AG04449 (cell line): Measurements from ENCODE around the gene CAMTA1.

ENCODE experiments used
- CTCF ChIA-PET: fragments of 350-600 bp; formaldehyde crosslinking; extraction: SDS; loops from one replicate; lab custom pipeline; 2021; ENCODE audit warnings: antibody characterized with exemption; lab: Yijun Ruan, JAX
- POLR2A ChIA-PET: fragments of 400-600, 350-600 bp; formaldehyde crosslinking; extraction: SDS; loops from one replicate; lab custom pipeline; 2020; ENCODE audit warnings: antibody characterized with exemption, inconsistent platforms; lab: Yijun Ruan, JAX
- DNase-seq: peaks from one replicate; pipeline ENCODE4 v3.0.0-alpha.2; 2010; ENCODE audit warnings: low read depth, low spot score
- H3K4me3 ChIP-seq: 2 replicates; pipeline ENCODE4 v1.5.1; 2011; ENCODE audit warnings: low read depth, mild to moderate bottlenecking, control low read depth, low read length
- CTCF ChIP-seq: IDR thresholded peaks from one replicate; pipeline ENCODE4 v1.5.1; 2011; ENCODE audit warnings: mild to moderate bottlenecking, moderate library complexity, low read length, control low read depth, inconsistent platforms; ENCODE audit not compliant: insufficient read depth; ENCODE audit errors: missing control alignments

The CAMTA1 gene

GRCh38 chr1:7235871-7236517 lies 450.7 kb downstream of the CAMTA1 start:
- no peak overlapping the region for H3K4me3 ChIP-seq
- POLR2A ChIA-PET, result no interaction called here
- TF ChIP-seq CTCF, result no peak
- CTCF ChIA-PET, result interaction anchor here (1.6 kb wide), 1 partner anchor 11 kb away, joined by 5 read pairs; no protein-coding TSS in a partner anchor
- no peak for DNase-seq

- no peak for TF ChIP-seq CTCF
- no peak for DNase-seq
- H3K4me3 ChIP-seq, result no peak overlapping the region
- CTCF ChIA-PET, result interaction anchor here (1.6 kb wide), 1 partner anchor 10 kb away, joined by 5 read pairs; no protein-coding TSS in a partner anchor
- POLR2A ChIA-PET, result no interaction called here
Observed at GRCh38 chr1:7236844-7237515, 451.7 kb downstream of the CAMTA1 start.

DNA sequence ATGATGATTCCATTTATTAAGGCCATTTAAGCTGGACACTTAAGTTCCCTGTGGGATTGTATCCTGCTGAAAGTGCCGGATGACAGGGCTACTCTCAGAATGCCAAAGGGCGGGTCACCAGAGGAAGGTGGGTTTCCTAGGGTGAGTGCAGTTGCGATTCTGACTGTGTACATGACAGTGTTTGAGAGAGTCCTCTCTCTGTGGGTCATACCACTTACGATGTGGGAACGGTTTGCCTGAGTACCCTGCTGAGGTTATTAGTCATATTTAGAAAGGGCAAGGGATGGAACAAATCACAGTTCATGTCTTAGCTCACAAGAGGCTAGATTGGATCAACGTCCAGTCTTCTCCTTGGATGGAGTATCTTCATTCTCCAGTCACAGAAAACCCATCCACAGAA lies 461.9 kb downstream of the CAMTA1 start:
- no peak for TF ChIP-seq CTCF
- POLR2A ChIA-PET, result no interaction called here
- H3K4me3 ChIP-seq, result no peak overlapping the region
- CTCF ChIA-PET, result interaction anchor here (1.4 kb wide), 1 partner anchor 11 kb away, joined by 5 read pairs; no protein-coding TSS in a partner anchor
- no peak for DNase-seq

- ChIA-PET CTCF (interaction anchor here (1.4 kb wide), 1 partner anchor 12 kb away, joined by 5 read pairs; no protein-coding TSS in a partner anchor), POLR2A (no interaction called here)
- TF ChIP-seq CTCF, result no peak
- DNase-seq, result no peak
- H3K4me3 ChIP-seq, result no peak overlapping the region
Observed at GRCh38 chr1:7247791-7248548, 462.7 kb downstream of the CAMTA1 start.

DNA sequence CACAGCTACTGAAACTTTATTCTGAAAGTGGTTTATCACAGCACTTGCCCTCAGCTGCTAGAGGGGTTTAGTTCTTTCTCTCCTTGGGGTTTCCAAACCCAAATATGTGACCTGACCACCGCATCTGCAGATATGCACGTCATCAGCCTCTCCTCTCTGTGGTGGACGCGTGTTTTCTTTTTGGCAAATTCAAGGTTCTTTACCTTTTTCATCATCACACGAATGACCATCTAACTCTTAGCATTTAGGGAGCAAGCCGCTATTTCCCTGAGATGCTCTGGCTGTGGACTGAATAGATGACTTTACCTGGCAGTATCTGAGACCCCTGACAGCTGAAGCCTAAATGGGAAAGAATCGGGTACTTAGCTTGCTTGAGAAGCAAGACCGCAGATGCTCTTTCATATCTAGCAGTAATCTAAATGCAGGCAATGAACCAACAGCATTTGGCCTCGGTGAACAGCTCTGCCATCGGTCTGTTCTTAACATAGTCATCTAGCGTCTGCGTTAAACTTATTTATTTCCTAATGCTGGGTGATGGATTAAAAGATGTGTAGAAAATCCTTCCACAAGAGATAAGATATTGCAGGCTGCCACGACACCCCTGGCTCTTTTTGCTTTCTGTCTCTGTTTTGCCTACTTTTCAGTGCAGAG lies 463.4 kb downstream of the CAMTA1 start:
- TF ChIP-seq CTCF, result no peak
- no peak for DNase-seq
- H3K4me3 ChIP-seq, result no peak overlapping the region
- POLR2A ChIA-PET, result no interaction called here
- CTCF ChIA-PET, result interaction anchor here (0.5 kb wide), 1 partner anchor 494 kb away, joined by 3 read pairs; no protein-coding TSS in a partner anchor
